SU-DHL-6 (cell line): Measurements from ENCODE around the gene CLINT1.

ENCODE experiments used
- EZH2phosphoT487 ChIP-seq: fragments of 200-600 bp; sonication (generic), shearing (Covaris generic); conservative IDR thresholded peaks from 2 replicates; pipeline ENCODE4 v1.6.1; 2018; ENCODE audit warnings: mild to moderate bottlenecking, antibody characterized with exemption, low read length, moderate library complexity, mixed read lengths
- TF ChIP-seq, protein P1 (sequence below): fragments of 200-600 bp; sonication (generic); IDR thresholded peaks from one replicate; pipeline ENCODE4 v1.5.1; 2017; ENCODE audit warnings: antibody characterized with exemption, mild to moderate bottlenecking, low read length, moderate library complexity; ENCODE audit not compliant: insufficient read depth, poor library complexity, severe bottlenecking

- TF ChIP-seq, protein P1, sequence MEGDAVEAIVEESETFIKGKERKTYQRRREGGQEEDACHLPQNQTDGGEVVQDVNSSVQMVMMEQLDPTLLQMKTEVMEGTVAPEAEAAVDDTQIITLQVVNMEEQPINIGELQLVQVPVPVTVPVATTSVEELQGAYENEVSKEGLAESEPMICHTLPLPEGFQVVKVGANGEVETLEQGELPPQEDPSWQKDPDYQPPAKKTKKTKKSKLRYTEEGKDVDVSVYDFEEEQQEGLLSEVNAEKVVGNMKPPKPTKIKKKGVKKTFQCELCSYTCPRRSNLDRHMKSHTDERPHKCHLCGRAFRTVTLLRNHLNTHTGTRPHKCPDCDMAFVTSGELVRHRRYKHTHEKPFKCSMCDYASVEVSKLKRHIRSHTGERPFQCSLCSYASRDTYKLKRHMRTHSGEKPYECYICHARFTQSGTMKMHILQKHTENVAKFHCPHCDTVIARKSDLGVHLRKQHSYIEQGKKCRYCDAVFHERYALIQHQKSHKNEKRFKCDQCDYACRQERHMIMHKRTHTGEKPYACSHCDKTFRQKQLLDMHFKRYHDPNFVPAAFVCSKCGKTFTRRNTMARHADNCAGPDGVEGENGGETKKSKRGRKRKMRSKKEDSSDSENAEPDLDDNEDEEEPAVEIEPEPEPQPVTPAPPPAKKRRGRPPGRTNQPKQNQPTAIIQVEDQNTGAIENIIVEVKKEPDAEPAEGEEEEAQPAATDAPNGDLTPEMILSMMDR = no peak
- no peak for TF ChIP-seq EZH2phosphoT487
These were observed 30.6 kb downstream of the CLINT1 start for GRCh38 chr5:157828105-157828943.
